SIG-M5 treated with dmso at 0.1 percent for 504 hours (cell line): Measurements from ENCODE around the gene ARPC5L.
"Not testable (repeated sequence)": the region's sequence is repeated elsewhere in the genome, so short reads cannot be mapped to it uniquely, and the experiment has no call there.

ENCODE experiments used
- DNase-seq: peaks from one replicate; lab custom pipeline; 2025; ENCODE audit not compliant: unreplicated experiment; lab: John Stamatoyannopoulos, UW

Gene ARPC5L

GRCh38 chr9:124840300-124840833, 21.6 kb upstream of the ARPC5L start:
- DNase-seq: no peak

DNA sequence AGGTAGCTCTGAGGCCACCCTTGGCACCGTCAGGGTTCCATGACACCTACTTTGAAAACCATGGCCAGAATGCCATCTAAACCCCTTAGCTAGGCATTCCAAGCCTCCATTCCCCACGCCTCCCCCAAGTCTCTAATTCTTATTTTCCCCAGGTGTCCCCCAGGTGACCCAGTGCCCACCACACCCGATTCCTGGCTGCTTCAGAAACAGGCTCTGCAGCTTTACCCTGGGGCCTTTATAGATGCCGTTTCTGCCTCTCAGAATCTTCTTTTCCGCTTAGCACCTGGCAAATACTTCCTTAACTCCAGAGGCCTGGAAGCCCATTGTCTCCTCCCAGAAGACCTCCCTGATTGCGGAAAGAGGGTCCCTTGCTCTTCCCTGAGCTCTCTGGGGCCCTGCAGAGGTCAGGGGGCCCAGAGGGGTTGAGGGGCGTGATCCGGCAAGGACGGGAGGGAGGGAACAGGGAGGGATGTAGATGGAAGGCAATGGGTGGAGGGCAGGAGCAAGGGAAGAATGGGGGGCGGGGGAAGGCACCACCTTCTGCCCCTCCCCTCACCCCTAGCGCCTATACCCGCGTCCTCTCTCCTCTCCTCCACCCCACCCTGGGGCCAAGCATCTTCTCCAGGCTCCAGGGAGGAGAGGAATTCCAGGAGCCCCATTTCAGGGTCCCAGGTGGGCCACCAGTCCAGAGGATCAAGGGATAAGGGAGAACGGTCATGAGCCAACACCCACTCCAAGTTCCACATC, 20.7 kb upstream of the ARPC5L start:
- no peak for DNase-seq

DNA sequence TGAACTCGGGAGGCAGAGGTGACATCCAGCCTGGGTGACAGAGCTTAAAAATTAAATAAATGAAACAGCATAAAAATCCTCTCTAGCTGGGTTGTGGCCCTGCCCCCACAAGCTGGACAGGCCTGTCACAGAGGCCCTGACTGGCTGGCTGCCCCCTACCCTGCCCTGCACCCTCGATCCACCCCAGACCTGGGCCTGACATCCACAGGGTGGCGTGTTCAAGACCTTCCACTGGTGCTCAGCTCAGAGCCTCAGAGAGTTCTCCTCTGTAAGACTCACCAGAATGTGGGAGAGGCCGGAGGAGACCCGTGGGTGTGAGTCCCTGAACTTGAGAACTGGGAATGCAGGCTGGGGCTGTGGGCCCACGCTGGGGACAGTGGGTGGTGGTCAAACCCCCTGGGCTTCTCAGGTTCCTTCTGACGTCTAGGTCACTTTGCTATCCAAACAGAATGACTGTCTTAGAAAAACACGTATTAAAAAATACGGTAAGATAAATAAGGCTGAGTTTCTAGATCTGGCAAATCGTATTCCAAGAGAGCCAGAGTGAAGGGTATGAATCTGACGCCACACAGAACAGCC, 18.4 kb upstream of the ARPC5L start:
- no peak for DNase-seq

- DNase-seq: no peak
Measured at GRCh38 chr9:124844291-124844690, 17.6 kb upstream of the ARPC5L start.

DNA sequence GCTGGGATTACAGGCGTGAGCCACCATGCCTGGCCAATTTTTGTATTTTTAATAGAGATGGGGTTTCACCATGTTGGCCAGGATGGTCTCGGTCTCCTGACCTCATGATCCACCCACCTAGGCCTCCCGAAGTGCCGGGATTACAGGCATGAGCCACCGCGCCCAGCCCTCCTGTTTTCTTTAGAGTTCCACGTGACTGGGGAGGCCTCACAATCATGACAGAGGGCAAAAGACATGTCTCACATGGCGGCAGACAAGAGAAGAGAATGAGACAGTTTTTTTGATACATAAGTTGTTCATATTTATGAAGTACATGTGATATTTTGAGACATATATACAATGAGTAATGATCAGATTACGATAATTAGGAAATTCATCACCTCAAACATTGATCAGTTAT, 15.5 kb upstream of the ARPC5L start:
- DNase-seq: not testable (repeated sequence)

- no peak for DNase-seq
Measured at GRCh38 chr9:124846969-124847368, 15.0 kb upstream of the ARPC5L start.

DNA sequence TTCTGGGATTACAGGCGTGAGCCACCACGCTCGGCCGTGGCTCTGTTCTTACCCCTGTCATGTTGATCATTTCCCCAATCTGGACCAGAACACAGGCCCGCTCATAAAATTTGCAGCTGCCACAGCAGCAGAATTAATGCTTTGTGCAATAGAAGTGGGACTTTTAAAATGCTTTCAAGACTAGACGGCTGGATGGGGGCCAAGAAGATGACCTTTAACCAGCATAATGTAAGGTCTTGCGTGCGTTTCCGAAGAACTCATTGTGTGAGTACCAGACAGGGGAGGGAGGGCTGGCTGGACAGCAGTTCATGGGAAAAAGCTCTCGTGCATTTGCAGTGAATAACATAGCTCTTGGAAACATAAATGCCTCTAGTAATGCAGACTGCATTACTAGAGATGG, 12.1 kb upstream of the ARPC5L start:
- no peak for DNase-seq

DNA sequence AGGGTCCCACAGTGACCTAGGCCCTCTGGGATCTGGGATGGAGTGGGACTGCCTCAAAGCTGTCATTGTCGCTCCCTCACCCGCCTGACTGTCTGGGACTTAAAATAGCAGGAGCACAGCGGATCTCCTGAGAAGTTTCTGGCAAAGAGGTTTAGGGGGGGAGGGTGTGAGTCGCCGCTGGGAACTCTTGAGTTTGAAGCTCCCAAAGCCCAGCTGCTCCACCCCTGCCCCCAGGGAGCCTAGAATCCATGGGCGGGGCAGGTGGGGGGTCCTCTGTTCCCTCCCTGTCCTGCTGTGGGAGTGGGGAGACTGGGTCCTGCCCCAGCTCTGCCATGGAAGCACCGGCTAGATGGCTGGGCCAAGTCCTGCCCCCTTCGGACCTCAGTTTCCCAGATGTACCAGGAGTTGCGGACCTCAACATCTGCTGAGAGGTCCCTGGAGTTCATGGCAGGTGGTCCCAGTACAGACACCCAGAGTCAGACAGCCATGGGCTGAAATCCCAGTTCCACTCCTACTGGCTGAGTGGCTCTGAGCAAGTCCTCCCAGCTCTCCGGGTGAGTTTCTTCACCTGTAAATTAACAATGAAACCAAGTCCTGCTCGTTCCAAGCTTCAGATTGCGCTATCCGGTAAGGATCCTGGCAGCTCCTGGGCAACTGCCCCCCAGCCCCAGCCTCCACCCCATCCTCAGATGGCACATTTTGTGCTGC, 9.7 kb upstream of the ARPC5L start:
- DNase-seq: no peak

DNA sequence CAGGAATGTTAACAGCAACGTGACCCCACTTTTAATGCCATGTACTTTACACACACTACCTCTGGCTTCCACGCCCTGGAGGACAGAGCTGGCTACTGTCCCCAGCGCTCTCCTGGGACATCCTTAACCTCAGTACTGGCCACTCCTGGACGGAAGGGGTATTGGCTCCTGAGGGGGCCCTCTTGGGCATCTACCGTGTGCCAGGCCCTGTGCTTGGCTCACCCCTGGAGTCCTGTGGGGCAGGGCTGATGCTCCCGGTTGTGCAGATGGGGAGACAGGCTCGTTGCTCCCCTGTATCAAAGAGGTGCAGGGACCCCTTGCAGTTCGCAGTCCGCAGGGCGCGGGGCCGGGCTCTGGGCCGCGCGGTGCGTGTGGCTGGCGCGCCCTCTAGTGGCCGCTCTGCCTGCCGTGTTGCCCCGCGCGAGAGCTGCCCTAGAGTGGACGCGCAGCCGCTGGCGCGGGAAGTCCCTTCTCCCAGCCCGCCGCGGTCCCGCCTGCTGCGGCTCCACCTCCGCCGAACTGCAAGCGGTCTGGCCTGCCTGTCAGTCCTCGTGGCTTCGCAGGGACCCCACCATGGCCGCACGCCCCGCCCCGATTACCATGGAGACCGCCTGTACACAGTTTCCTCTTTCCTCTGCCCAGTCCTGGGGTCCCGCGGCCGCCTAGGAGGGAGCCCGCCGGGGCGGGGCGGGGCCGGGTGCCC, 8.9 kb upstream of the ARPC5L start, which contains the start of gene WDR38:
WDR38 (plus strand) TSS at position 632 of the 703 bp plus-strand sequence. CDS start 72 bp downstream, outside the sequence.
- DNase-seq: peak; percentile 59

DNA sequence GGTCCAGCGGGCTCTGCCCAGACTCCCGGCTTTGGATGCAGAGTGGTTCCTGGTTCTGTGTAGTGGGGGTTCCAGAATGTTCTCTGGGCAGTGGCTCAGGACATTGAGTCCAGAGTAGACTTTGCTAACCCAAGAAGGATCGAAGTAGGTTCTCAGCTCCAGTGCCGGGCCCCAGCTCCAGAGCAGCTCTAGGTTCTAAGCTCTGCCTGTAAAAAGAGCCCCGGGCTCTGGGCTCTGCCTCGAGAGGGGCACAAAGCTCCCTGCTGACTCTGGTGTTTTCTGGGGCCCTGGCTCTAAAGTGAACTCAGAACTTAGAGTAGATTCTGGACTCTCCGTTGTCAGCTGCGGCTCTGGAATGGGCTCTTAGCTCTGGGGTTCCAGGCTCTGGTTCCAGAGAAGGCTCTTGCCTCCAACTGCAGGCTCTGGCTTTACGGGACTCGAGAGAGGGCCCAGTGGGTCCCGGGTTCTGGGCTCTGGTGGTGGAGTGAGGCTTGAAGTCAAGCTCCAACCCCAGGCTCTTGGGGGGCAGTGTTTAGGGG, 8.3 kb upstream of the ARPC5L start:
- DNase-seq: no peak

GRCh38 chr9:124854161-124854560, 7.8 kb upstream of the ARPC5L start:
- DNase-seq: no peak

DNA sequence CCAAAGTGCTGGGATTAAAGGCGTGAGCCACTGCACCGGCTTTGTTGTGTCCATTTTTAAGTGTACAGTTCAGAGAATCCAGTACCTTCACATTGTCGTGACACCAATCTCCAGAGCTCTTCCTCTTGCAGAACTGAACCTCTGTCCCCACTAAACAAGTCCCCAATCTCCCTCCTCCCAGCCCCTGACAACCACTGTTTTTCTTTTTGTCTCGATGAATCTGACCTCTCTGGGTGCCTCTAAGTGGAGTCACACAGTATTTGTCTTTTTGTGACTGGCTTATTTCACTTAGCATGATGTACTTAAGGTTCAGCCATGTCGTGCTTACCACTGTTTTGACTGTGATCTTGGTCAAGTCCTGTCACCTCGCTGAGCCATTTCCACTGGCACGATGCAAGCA, 7.1 kb upstream of the ARPC5L start:
- no peak for DNase-seq

- DNase-seq: no peak
Measured at GRCh38 chr9:124855566-124855943, 6.4 kb upstream of the ARPC5L start.

- peak; percentile 38 for DNase-seq
Measured at GRCh38 chr9:124855944-124856765, 5.8 kb upstream of the ARPC5L start.

- no peak for DNase-seq
Measured at GRCh38 chr9:124857533-124858162, 4.3 kb upstream of the ARPC5L start.

DNA sequence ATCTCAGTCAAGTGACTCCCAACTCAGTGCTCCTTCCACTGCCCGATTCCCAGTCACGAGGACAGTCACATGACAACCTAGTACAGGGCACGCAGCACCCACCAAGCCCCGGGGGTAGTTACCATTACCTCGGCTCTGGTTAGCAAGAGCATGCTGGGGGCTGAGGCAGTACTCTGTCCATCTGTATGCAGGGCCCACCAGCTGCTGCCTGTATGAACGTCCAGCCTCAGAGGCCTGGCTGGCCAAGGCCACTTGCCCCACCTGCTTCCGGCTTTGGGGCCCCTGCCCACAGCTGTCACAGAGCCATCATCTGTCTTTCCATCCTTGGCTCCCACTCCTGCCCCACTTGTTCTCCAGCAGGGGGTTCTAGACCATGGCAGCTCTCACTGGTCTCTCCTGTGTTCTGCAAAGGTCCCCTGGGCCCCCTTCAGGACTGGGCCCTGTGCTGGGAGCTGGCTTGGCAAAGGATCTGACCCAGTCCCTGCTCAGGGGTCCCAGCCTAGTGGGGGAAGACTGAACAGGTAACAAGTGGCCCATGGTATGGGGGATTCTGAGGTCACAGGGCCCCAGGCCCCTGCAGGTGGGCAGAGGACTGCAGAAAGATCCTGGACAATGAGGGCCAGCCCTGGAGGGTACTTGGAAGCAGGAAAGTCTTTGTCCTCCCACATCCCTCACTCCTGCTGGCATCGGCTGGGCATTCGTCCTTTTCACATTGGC, 3.4 kb upstream of the ARPC5L start:
- DNase-seq: no peak

DNA sequence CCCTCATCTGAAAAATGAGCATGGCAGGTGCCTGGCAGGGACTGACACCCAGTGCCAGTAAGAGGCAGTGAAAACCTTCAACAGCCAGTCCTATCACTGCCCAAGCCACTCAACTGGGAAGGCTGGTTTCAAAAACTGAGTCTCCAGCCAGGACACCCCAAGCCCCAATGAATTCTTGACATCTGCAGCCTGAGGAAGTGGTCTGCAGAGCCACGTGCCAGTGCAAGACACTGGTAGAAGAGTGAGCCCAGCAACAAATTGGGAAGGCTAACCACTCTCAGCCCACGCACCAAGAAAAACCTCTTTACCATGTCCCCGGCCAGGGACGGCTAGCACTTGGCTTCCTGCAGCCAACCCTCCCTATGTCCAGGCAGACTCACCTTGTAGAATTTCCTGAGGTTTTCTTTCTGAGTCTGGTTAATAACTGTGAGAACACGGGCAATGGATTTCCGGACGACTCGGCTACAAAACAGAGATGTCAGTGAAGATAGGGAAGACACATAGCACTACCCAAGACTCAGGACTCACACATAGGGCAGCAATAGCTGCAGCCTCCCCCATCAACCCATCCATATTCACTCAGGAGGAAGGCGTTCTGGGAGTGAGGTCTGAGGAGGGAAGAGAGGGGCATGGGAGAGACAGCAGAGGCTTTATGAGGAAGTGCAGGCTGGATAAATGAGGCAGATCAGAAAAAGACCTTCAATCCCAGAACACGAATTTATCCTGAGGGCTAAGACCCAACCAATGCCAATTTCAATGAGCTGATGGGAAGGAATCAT, 1.9 kb upstream of the ARPC5L start:
- peak; percentile 22 for DNase-seq

DNA sequence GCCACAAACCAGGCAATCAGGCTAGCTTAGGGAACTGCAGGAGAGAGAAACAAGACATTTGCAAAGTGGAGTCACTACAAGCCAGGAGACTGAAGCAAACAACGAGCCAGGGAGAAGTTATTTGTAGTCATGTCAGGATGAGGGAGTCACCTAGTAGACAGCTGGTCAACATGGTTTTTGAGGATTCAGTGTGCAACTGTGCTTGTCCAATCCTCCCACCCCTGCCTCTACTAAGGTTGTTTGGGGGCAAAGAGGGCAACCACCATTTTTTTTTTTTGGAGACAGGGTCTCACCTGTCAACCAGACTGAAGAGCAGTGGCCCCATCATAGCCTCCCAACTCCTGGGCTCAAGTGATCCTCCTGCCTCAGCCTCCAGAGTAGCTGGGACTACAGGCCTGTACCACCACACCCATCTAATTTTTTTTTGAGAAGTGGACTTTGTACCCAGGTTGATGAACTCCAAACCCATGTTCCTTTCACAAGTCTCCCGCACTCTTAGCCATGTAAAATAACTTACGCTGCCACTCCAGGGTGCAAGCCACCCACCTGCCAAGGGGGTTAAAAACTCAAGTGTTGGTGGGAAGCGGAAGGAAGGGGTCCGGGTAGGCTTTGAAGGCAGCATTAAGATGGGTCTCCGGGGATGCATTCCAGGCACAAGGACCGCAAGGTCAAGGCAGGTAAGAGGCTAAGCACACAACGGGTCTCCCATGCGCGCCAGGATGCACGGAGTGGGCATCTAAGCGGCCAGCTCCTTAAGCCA, 1.2 kb upstream of the ARPC5L start:
- DNase-seq: no peak
